GM19328 (cell line): Measurements from ENCODE around the gene ASTN2.

Experiments used
- ATAC-seq: cut with Tn5 transposase; IDR thresholded peaks from one replicate; pipeline ENCODE4 v1.9.1; 2021; ENCODE audit warnings: mild to moderate bottlenecking, moderate library complexity; ENCODE audit not compliant: unreplicated experiment

The ASTN2 gene

DNA sequence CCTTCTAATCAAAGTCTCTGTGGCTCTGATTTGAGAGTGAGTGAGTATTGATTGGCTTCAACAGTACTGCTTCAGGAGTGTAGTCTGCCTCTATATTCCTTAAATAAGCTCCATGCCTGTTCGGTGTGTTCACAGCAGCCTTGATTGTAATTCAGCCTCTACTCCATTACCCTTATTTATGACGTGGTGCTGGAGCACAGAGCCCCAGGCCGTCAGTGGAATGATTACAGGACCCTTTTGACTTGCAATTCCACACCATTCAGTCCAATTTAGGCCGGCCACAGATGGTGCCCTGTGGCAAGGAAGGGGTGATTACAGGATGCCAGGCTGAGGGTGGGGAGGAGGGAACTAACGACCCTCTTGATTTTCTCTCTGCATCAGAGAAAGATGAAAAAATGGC lies 110.3 kb downstream of the ASTN2 start:
- ATAC-seq, result no peak

DNA sequence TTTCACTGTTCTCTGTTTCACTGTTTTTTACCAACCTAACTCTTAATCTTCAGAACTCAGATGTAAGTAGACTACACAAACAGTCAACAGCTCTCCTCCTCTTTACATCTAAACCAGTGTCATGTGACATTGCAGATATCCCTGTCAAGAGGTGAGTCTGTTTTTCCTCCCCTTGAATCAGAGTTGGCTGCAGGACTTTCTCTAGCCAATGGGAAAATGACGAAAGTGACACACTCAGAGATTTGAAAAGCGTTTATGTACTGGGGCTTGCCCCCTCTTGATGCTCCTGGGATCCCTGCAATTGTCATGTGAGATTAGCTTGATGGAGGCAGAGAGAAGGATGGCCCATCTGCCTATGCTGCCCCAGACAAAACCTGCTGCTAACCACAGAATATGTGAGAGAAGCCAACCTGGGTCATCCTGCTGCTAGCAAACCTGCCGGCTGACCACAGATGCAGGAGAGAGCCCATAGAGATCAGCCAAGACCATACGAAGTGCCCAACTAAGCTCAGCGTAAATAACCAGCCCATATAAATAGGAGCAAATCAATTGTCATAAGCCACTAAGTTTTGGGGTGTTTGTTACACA lies 111.1 kb downstream of the ASTN2 start:
- ATAC-seq, result no peak

DNA sequence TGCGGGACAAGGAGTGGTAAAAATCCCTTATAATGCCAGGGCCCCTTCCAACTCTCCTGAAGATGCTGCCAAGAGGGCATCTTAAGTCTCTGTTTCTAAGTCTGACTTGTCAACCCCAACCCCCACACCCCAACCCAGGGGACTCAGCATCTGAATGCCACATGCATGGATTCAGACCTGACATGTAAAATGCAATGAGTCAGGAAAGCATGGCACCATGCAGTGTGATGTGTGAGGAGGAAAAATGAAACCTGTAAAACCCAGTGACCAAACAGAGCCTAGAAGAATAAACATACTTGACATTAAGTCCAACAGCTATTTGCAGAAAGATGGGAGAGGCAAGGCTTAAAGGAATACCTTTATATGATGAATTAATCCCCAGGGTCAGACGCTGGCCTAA lies 112.4 kb downstream of the ASTN2 start:
- ATAC-seq, result no peak

DNA sequence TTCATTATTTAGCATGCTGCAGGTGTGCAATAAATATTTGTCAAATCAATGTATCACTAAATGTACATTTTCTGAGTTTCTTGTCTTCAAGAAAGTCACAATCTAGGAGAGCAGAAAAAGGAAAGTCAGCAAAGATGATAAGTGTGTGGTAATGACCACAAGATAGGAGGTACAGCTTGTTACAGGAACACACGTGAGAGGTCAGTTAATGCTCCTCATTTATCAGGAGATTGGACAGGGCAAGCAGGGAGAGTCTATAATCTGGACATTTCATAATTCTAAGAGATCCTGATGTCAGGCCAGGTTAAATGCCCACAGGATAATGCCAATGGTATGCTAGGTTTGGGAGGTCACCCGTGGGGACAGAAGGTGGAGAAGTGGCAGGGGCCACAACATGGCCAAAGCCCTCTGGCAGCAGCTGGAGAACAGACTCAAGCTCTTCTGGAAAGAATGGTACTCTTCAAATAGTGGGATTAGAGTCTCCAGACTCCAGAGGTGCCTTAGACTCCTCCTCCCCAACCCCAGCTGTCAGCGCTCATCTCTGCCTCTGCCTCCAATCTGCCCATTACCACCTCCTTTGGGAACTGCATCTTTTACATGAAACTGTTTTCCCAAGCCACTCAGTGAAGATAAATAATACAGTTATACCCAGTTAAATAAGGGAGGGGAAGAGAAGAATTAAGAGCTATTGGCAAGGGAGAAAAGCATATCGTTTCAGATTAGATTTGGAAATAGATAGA lies 114.3 kb downstream of the ASTN2 start:
- no peak for ATAC-seq

DNA sequence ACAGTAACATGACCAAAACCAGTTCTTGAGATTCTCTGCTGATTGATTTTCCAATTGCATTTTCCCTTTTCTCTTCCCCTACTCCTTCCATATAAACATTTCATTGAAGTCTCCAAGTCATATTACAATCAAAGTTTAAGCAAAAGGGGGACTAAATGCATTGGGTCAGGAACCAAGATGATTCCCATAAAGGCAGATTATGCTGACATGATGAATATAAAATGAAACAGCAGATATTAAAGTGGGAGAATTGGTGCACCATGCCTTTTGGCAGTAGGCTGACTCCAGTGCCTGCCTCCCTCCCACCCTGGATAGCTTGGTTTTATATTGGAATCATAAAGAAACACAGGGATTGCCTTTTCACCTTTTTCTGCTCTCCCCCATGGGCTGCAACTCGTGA lies 118.4 kb downstream of the ASTN2 start:
- no peak for ATAC-seq

- no peak for ATAC-seq
These were observed 121.4 kb downstream of the ASTN2 start for GRCh38 chr9:117293206-117294114.

DNA sequence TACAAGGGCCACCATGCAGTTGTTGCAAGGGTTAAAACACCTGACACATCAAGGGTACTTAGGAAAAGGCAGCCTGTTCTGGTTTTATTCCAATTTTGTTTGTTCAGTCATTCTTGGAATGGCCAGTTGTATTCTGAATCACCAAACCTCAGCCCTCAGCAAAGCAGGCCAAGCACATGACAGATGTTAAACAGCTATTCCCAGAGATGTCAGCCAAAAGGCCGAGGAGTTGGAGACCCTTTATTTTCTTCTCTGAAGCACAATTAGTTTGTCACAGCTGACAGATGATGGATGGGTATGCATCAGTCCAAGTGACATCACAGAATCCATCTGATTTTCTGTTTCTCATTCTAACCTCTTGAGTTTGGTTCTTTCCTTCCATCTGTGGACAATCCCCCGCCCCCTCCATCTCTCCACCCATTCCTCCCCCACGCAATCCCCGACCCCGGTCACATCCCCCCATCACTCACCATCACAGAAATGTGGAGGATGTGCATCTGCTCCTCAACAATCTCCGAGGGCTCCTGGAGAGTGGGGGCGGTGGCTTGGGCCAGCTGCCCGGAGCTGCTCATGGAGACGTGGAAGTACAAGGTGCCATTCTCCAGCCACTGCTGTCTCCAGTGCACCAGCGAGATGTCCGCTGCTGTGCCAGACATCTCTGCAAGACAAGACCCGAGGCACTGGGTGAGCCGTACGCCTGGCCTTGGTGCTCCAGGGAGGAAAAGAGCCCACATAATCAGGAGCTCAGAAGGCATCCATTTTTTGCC lies 123.8 kb downstream of the ASTN2 start:
- ATAC-seq, result no peak

DNA sequence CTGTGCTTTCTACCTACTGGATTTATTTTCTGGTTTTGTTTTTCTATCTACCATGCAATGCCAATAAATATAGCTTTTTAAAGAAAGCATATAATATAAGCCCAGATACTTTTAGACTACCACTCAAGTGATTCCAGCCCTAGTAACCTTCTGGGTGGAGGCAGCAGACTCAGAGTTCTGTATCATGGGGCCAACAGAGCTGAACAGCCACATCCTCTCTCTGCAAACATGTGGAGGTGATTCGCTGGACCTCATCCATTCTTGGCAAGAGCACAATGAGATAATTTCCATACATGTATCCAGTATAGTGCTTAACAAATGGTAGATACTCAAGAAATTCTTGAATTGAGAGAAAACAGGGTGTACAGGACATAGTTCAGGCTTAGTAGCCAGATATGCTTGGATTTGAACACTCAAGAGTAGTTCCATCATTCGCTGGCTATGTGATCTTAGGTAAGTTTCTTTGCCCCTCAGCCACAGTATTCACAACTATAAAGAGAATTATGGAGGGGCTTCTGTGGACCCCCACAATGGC lies 124.5 kb downstream of the ASTN2 start:
- no peak for ATAC-seq

GRCh38 chr9:117286245-117286644 lies 128.6 kb downstream of the ASTN2 start:
- no peak for ATAC-seq

GRCh38 chr9:117284414-117284813 lies 130.4 kb downstream of the ASTN2 start:
- no peak for ATAC-seq

GRCh38 chr9:117282541-117282940 lies 132.3 kb downstream of the ASTN2 start:
- ATAC-seq, result no peak

- ATAC-seq, result no peak
These were observed 136.3 kb downstream of the ASTN2 start for GRCh38 chr9:117278471-117279035.

DNA sequence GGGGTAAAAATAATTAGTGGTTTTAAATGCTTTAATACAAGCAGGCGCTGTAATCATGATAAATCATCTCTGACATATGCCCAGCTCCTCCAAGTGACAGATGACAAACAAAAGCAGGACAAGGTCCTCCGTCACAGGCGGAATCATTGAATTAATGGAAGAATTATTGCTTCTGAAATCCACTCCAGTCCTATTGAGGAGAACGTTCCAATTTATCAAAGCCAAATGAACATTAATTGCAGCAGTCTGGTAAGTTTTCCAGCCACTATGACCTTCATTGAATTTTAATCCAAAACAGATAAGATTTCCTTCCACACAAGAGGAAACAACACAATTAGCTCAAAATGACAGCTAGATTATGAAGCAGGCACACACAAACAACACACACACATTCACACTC lies 136.8 kb downstream of the ASTN2 start:
- ATAC-seq, result no peak

- no peak for ATAC-seq
These were observed 138.4 kb downstream of the ASTN2 start for GRCh38 chr9:117276444-117276843.

GRCh38 chr9:117273612-117274011 lies 141.2 kb downstream of the ASTN2 start:
- ATAC-seq, result no peak

- ATAC-seq, result no peak
These were observed 145.9 kb downstream of the ASTN2 start for GRCh38 chr9:117268847-117269446.

GRCh38 chr9:117266855-117267497 lies 147.9 kb downstream of the ASTN2 start:
- no peak for ATAC-seq

DNA sequence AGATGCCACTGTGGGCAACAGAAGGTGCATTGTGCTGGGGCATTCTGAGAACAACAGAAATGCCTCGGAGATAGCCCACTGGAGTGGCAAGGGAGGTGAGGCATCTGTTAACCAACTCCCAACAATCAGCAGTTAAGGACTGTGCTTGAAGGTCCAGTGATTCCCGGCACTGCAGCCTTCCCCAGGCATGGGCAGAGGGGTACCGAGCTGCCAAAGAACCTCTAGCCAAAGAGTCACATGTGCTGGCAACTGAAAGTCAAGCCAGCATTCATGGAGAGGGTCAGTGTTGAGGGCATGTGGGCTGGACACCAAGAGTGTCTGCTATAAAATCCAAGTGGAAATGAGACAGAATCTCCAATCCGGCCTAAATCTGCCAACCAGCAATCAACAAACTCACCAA lies 149.6 kb downstream of the ASTN2 start:
- no peak for ATAC-seq

DNA sequence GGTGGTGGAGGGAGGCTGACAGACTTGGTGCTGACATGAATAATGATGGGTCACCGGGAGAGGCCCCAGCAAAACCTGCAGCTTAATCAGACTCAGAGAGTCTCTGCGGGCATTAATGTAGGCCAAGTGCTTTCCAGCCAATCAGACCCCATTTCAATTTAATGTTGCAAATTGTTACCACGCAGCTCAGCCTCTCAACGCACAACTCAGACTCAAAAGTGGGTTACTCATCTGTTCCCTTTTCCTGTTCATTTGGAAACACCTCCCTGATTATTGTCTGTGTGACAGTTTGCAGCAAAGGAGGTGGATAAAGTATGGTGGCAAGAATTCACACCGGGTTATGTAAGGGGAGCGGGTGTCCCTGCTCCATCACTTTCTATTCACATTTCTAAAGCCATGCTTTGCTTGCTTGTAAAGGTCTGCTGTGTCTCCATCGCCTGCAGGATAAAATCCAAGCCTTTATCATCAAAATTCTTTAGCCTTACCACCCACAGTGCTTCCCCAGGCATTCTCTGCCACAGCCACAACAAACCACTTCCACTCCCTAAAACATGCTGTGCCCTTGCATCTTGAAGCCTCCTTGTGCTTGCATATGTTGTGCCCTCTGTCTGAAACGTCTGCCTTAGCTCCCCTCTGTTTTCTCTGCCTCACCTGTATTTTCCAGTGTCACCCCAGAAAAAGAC lies 156.5 kb downstream of the ASTN2 start:
- no peak for ATAC-seq
